Liver (tissue), 9 donors: Measurements from ENCODE around the gene NUDT15. TPM values are rescaled to one million over a fixed set of nuclear protein-coding genes. Genes with fewer than 3 reads are reported as not detected.

ENCODE experiments used
- DNase-seq: peaks from one replicate; pipeline ENCODE4 v3.0.0-alpha.2; 2017; ENCODE audit warnings: low spot score
- H3K27ac ChIP-seq, 2 donors: one replicate each; pipeline ENCODE4 v1.7.0; 2013; ENCODE audit warnings: inconsistent platforms in 2 of 2, low read length in 2 of 2, control low read depth in 1 of 2, low read depth in 1 of 2, mild to moderate bottlenecking in 1 of 2
- H3K27me3 ChIP-seq, 4 donors: one replicate each; pipeline versions ENCODE4 v1.6.1 to v1.7.0; 2013; ENCODE audit warnings: low read length in 3 of 4, inconsistent platforms in 1 of 4, mild to moderate bottlenecking in 1 of 4, moderate library complexity in 1 of 4; ENCODE audit not compliant: control insufficient read depth in 4 of 4, insufficient read depth in 4 of 4
- H3K36me3 ChIP-seq, 4 donors: one replicate each; pipeline versions ENCODE4 v1.6.1 to v1.7.0; 2013; ENCODE audit warnings: low read length in 3 of 4, mild to moderate bottlenecking in 3 of 4, low read depth in 1 of 4, moderate library complexity in 1 of 4; ENCODE audit not compliant: control insufficient read depth in 4 of 4, insufficient read depth in 3 of 4
- H3K4me1 ChIP-seq, 4 donors: one replicate each; pipeline versions ENCODE4 v1.6.1 to v1.7.0; 2013; ENCODE audit warnings: low read length in 3 of 4, mild to moderate bottlenecking in 3 of 4, moderate library complexity in 1 of 4; ENCODE audit not compliant: control insufficient read depth in 4 of 4, insufficient read depth in 4 of 4
- H3K4me3 ChIP-seq, 3 donors: one replicate each; pipeline versions ENCODE4 v1.6.1 to v1.7.0; 2013; ENCODE audit warnings: low read length in 3 of 3, control low read depth in 1 of 3, low read depth in 1 of 3, mild to moderate bottlenecking in 1 of 3
- H3K9ac ChIP-seq, 2 donors: one replicate each; pipeline ENCODE4 v1.7.0; 2013; ENCODE audit warnings: low read length in 2 of 2, mild to moderate bottlenecking in 2 of 2, moderate library complexity in 2 of 2, control low read depth in 1 of 2, low read depth in 1 of 2
- H3K9me3 ChIP-seq, 4 donors: one replicate each; pipeline versions ENCODE4 v1.6.1 to v1.7.0; 2013; ENCODE audit warnings: low read length in 3 of 4; ENCODE audit not compliant: control insufficient read depth in 4 of 4
- CTCF ChIP-seq: fragments of 150-350 bp; IDR thresholded peaks from 2 replicates; pipeline ENCODE4 v1.5.1; 2017; ENCODE audit warnings: improper control_type of control experiment, low read depth, low read length; ENCODE audit not compliant: missing input control
- EGR1 ChIP-seq, 2 donors: IDR thresholded peaks; 2 replicates each; pipeline ENCODE4 v1.6.1; 2016 to 2018; ENCODE audit warnings: antibody characterized with exemption in 2 of 2, low read depth in 2 of 2
- FOXA1 ChIP-seq: IDR thresholded peaks from 2 replicates; pipeline ENCODE4 v1.6.1; 2016; ENCODE audit warnings: antibody characterized with exemption
- FOXA2 ChIP-seq: IDR thresholded peaks from 2 replicates; pipeline ENCODE4 v1.6.1; 2016; ENCODE audit warnings: antibody characterized with exemption
- GABPA ChIP-seq, 2 donors: IDR thresholded peaks in 1 of 2; conservative IDR thresholded peaks in 1 of 2; 2 replicates each; pipeline ENCODE4 v1.6.1; 2016; ENCODE audit warnings: antibody characterized with exemption in 2 of 2, mild to moderate bottlenecking in 1 of 2, moderate library complexity in 1 of 2
- HNF4A ChIP-seq, 2 donors: conservative IDR thresholded peaks; 2 replicates each; pipeline ENCODE4 v1.6.1; 2016; ENCODE audit warnings: antibody characterized with exemption in 2 of 2, mild to moderate bottlenecking in 2 of 2
- HNF4G ChIP-seq: IDR thresholded peaks from 2 replicates; pipeline ENCODE4 v1.6.1; 2016; ENCODE audit warnings: antibody characterized with exemption
- JUND ChIP-seq, 2 donors: IDR thresholded peaks; 2 replicates each; pipeline ENCODE4 v1.6.1; 2016; ENCODE audit warnings: antibody characterized with exemption in 2 of 2
- MAX ChIP-seq: IDR thresholded peaks from 2 replicates; pipeline ENCODE4 v1.6.1; 2016; ENCODE audit warnings: antibody characterized with exemption
- NR2F2 ChIP-seq: IDR thresholded peaks from 2 replicates; pipeline ENCODE4 v1.6.1; 2016; ENCODE audit warnings: antibody characterized with exemption
- RAD21 ChIP-seq, 2 donors: IDR thresholded peaks; 2 replicates each; pipeline ENCODE4 v1.6.1; 2016; ENCODE audit warnings: antibody characterized with exemption in 2 of 2, mild to moderate bottlenecking in 2 of 2
- REST ChIP-seq: IDR thresholded peaks from 2 replicates; pipeline ENCODE4 v1.6.1; 2016; ENCODE audit warnings: antibody characterized with exemption, mild to moderate bottlenecking
- RXRA ChIP-seq, 2 donors: IDR thresholded peaks; 2 replicates each; pipeline ENCODE4 v1.6.1; 2017 to 2018; ENCODE audit warnings: antibody characterized with exemption in 2 of 2, mild to moderate bottlenecking in 1 of 2
- SP1 ChIP-seq: IDR thresholded peaks from 2 replicates; pipeline ENCODE4 v1.6.1; 2018; ENCODE audit warnings: antibody characterized with exemption, mild to moderate bottlenecking
- TAF1 ChIP-seq: conservative IDR thresholded peaks from 2 replicates; pipeline ENCODE4 v1.6.1; 2016; ENCODE audit warnings: antibody characterized with exemption, mild to moderate bottlenecking
- YY1 ChIP-seq: IDR thresholded peaks from 2 replicates; pipeline ENCODE4 v1.6.1; 2016; ENCODE audit warnings: antibody characterized with exemption, mild to moderate bottlenecking
- ZBTB33 ChIP-seq: IDR thresholded peaks from 2 replicates; pipeline ENCODE4 v1.6.1; 2016; ENCODE audit warnings: antibody characterized with exemption
- polyA plus RNA-seq, 2 donors: library from polyadenylated mRNA; stranded (reverse) in 1 of 2; unstranded in 1 of 2; fragments of 200-250 nt in 1 of 2; fragments of >200 nt in 1 of 2; fragmentation: Nextera tagmentation in 1 of 2; extraction: Ambion mirVana in 1 of 2; gene quantifications; one replicate each; pipeline versions ENCODE4 v1.2.1 to v1.2.3, GENCODE V29; 2013 to 2015
- total RNA-seq, 2 donors: library from RNA; depleted of rRNA; stranded (reverse); fragments of >200 nt; gene quantifications; one replicate each; pipeline ENCODE4 v1.2.3, GENCODE V29; 2014
- TF ChIP-seq, protein P1 (sequence below): IDR thresholded peaks from 2 replicates; pipeline ENCODE4 v1.6.1; 2016; ENCODE audit warnings: antibody characterized with exemption
- donor health status: healthy.
- donor health status: healthy.
- donor health status: healthy.
- donor health status: healthy.
- donor health status: healthy.

NUDT15 gene
- total and polyA plus RNA-seq, 4 donors = 6.0 to 7.7 (median 6.9) TPM

DNA sequence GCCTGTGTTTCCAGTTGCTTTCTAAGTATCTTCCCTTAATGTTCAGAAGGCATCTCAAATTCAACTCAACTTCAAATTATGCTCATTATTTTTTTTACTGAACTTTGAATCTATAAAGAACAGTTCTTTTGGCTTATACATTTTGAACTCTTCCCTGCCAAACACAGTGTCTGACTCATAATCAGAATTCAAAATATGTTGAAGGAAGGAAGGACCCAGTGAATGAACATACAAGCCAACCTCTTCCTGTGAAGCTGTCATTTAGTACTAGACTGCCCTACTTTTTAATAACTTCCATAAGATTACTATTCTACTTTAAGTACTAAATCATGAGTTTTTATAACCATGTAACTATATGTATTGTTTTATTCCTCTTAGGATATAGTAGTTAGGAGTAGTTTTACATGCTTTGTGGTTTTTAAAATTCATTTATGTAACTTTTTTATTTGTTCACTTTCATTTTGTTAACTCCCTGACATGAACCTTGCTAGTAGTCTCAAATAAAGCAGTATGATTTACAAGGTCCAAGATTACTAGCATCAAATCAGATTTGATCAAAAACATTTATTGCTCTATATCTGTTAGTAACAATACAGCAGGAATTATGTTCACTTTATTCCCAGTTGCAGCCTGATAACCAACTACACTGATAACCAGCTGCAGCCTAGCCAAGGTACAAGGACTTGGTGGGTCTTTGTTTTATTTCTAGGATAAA is 6.4 kb downstream of the NUDT15 start:
- no peaks in the 10 kb centered on the region for H3K4me1 ChIP-seq
- H3K27me3 ChIP-seq = no peaks in the 10 kb centered on the region
- H3K36me3 ChIP-seq = peaks cover 1 to 12% (median 12%) of the 10 kb centered on the region in 4 donors
- no peak overlapping the region for H3K9ac ChIP-seq
- no peak overlapping the region for H3K4me3 ChIP-seq
- TF ChIP-seq RAD21 (IDR thresholded peaks at IDR 0.05) = no peak
- TF ChIP-seq HNF4G = no peak
- no peak for TF ChIP-seq TAF1
- TF ChIP-seq REST = no peak
- no peak for TF ChIP-seq HNF4A (conservative IDR thresholded peaks at IDR 0.05)
- no peak for TF ChIP-seq SP1
- TF ChIP-seq GABPA (IDR thresholded peaks at IDR 0.05 in 1 of 2, conservative IDR thresholded peaks at IDR 0.05 in 1 of 2) = no peak
- no peak for TF ChIP-seq FOXA1
- TF ChIP-seq NR2F2 = no peak
- TF ChIP-seq FOXA2 = no peak
- no peak for TF ChIP-seq MAX
- no peak for TF ChIP-seq ZBTB33
- no peak for TF ChIP-seq EGR1 (IDR thresholded peaks at IDR 0.05; ENCODE audit: low read depth in 2 of 2)
- no peak for TF ChIP-seq CTCF
- TF ChIP-seq, protein P1, sequence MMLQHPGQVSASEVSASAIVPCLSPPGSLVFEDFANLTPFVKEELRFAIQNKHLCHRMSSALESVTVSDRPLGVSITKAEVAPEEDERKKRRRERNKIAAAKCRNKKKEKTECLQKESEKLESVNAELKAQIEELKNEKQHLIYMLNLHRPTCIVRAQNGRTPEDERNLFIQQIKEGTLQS = no peak
- TF ChIP-seq RXRA (IDR thresholded peaks at IDR 0.05) = no peak
- no peak for TF ChIP-seq JUND (IDR thresholded peaks at IDR 0.05)
- no peak for TF ChIP-seq YY1
- no peak overlapping the region for H3K27ac ChIP-seq
- DNase-seq = no peak
- H3K9me3 ChIP-seq = no peaks in the 10 kb centered on the region
